GM13976 (cell line): ENCODE measurements around the gene FHOD3.

Source experiments
- DNase-seq: peaks from one replicate; pipeline ENCODE4 v3.0.0; 2012; ENCODE audit warnings: low spot score
- CTCF ChIP-seq: IDR thresholded peaks from 2 replicates; pipeline ENCODE4 v1.5.1; 2012; ENCODE audit warnings: borderline replicate concordance, mild to moderate bottlenecking; ENCODE audit not compliant: insufficient read depth; ENCODE audit errors: extremely low read depth, missing control alignments, control extremely low read depth
- in situ Hi-C: fragments of 300-500 bp; cut with MboI; formaldehyde crosslinking; loops from one replicate; pipeline ENCODE4 v1.12.0; 2022; ENCODE audit warnings: low sequenced_read_pairs, mixed read lengths, inconsistent platforms; ENCODE audit not compliant: unreplicated experiment

The FHOD3 gene

GRCh38 chr18:36428431-36429029 is 131.0 kb downstream of the FHOD3 start:
- in situ Hi-C loops: no loop called here
- DNase-seq: no peak
- no peak for TF ChIP-seq CTCF

- in situ Hi-C loops: no loop called here
Observed at GRCh38 chr18:36432880-36433555, 135.5 kb downstream of the FHOD3 start.

GRCh38 chr18:36436387-36436786 is 138.9 kb downstream of the FHOD3 start:
- no peak for DNase-seq
- in situ Hi-C loops: no loop called here
- no peak for TF ChIP-seq CTCF

More at GRCh38 chr18:36432880-36433555, 135.5 kb downstream of the FHOD3 start:
- no peak for DNase-seq
- TF ChIP-seq CTCF: no peak

GRCh38 chr18:36440614-36441013 is 143.1 kb downstream of the FHOD3 start:
- no peak for TF ChIP-seq CTCF
- in situ Hi-C loops: no loop called here
- no peak for DNase-seq

- DNase-seq: no peak
- in situ Hi-C loops: no loop called here
- no peak for TF ChIP-seq CTCF
Observed at GRCh38 chr18:36441426-36442240, 144.1 kb downstream of the FHOD3 start.

GRCh38 chr18:36442717-36443116 is 145.2 kb downstream of the FHOD3 start:
- DNase-seq: no peak
- in situ Hi-C loops: no loop called here
- no peak for TF ChIP-seq CTCF
